Hematopoietic multipotent progenitor cell treated with erythropoietin and hydrocortisone succinate and interleukin-3 and kit ligand, for 15 days (in vitro differentiated cells): ENCODE results near the gene CRMP1.

Experiments
- DNase-seq: peaks from one replicate; pipeline ENCODE4 v3.0.0-alpha.2; 2015; ENCODE audit warnings: low spot score

The CRMP1 gene

DNA sequence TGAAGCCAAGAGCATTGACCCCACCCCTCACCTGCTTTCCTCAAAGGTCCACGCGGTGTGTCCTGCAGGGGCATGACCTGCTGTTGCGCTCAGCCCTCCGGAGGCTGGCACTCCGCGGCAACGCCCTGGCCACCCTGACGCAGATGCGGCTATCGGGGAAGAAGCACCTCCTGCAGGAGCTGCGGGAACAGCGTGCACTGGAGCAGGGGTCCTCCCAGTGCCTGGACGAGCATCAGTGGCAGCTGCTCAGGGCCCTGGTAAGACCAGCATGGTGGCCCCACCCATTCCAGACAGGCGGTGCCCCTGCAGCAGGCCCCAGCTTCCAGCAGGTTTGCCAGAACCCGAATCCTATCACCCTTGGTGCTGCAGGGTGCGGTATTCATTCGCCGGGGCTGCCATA is 95.9 kb downstream of the CRMP1 start:
- no peak for DNase-seq

DNA sequence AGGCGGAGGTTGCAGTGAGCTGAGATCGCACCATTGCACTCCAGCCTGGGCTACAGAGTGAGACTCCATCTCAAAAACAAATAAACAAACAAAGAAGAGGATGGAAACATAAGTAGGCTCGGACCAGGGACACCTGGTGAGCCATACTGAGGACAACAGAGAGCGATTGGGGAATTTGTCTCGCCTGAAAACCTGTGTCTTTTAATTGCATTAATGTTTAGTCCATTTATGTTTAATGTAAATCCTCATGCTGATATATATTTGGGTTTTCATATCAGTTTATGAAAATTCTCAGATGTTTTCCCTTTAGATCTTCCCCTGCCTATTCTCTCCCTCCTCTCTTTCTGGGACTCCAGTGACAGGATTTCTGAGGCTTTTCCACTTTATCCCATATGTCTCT is 97.3 kb downstream of the CRMP1 start:
- no peak for DNase-seq

DNA sequence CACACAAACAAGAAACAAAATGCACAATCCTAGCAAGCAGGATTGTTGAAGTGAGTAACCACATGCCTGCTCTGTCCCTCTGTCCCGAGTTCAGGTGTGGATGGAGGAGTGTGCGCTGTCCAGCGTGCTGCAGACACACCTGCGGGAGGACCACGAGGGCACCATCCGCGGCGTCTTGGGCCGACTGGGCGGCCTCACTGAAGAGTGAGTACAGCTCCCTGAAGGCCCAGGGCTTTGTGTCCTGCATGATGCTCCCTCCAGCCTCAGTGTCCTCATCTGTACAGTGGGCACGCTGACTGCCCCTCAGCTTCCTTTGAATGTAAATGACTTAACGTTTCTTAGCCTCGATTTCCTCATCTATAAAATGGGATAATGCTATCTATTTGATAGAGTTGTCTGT is 99.4 kb downstream of the CRMP1 start:
- DNase-seq: no peak

DNA sequence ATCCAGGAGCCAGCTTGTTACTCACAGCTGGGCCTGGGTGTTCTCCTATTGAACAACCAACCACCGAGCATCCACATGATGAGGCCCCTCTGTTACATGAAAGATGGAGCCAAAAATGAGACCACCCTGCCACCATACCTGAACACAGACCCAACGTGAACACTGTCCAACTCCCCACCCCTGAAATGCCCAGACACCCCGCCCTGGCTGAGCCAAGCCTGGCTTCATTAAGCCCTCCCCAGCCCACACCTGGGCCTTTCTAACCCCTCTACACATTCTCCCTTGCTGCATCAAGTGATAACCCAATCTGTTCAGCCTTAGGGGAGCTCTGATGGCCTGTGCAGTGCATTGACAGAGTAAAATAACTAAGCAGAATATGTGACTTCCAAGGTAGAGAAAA is 101.2 kb downstream of the CRMP1 start:
- DNase-seq: no peak

DNA sequence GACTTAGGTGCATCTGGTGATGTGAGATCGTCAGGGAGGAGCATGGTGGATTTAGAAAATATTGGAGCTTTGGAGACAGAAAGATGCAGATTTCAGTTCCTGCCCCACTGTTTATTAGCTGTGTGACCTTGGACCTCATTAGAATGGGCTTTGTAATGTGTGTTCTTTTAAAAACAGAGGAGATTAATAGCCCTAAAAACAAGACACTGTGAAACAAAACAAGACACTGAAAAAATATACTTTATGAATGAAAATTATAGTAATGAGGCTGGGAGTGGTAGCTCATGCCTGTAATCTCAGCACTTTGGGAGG is 102.4 kb downstream of the CRMP1 start:
- DNase-seq: no peak

DNA sequence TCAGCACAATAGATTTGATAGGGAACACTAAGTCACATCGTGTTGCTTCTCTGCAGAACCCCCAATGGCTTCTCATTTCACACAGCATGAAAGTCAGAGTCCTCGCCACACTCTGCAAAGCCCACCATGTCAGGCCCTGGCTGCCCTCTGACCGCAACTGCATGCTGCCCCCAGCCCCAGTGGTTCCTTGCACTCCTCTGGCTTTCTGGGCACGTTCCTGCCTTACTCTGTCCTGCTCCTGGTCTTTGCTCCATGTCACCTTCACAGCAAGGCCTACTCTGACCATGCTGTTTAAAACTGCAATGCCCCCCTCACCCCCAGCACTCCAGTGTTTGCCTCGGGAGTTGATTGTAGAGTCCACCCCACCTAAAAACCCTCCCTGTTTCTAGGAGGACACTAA is 103.7 kb downstream of the CRMP1 start:
- DNase-seq: no peak

DNA sequence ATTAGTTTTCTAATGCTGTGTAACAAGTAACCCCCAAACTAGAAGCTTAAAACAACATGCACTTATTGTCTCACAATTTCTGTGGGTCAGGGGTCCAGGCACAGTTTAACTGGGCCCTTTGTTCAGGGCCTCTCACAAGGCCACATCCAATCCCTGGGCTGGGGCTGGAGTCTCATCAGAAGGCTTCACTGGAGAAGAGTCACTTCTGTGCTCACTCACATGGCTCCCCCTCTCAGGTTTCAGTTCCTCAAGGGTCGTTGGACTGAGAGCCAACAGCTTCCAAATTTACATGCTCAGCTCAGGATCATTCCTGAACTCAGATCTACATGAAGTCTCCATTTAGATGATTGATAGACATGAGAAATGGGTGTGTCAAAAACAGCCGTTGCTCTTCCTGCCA is 104.7 kb downstream of the CRMP1 start:
- no peak for DNase-seq

DNA sequence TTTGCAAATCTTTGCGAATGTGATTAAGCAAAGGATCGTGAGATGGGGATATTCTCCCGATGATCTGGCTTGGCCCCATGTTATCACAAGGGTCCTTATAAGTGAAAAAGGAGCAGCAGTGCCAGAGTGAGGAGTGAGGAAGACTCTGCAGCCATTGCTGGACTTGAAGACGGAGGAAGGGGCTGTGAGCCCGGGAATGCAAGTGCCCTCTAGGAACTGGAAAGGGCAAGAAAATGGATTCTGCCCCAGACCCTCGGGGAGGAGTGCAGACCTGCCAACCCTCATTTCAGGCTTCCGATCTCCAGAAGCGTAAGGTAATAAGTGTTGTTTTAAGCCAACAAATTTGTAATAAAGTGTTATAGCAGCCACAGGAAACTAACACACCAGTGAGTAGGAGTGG is 105.6 kb downstream of the CRMP1 start:
- DNase-seq: no peak

DNA sequence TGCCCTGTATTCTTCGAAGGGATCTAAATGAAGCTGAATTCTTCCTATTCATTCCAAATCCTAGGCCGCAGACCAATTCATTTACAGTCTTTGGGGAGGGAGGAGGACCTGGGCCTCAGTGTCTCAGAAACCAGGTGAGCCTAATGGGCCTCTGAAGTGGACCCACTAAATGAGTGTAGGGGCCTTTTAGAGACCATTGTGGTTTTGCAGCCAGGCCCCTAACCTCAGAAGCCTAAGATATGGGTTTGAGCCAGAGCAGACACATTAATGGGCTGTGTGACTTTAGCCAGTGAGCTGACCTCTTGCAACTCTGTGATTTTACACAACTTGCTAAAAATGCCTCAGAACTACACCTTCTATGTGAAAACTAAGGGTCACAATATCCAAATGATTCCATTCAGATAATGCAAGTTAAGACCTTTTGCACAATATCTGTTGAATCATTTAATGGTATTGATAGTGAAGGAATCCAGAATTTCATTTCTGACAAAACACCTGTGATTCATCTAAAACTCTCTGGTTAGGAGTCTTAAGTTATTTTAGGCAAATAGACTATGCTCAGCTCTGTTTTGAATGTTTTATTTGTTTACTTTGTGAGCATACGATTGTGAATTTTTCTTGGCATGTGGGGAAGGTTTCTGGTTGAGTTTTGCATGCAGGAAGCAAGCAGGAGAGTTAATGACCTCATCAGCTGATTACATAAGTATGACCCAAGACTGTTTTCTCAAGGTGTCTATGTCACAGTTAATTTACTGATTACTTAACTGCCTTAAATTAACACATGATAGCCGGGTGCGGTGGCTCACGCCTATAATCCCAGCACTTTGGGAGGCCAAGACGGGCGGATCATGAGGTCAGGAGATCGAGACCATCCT is 106.8 kb downstream of the CRMP1 start:
- no peak for DNase-seq

DNA sequence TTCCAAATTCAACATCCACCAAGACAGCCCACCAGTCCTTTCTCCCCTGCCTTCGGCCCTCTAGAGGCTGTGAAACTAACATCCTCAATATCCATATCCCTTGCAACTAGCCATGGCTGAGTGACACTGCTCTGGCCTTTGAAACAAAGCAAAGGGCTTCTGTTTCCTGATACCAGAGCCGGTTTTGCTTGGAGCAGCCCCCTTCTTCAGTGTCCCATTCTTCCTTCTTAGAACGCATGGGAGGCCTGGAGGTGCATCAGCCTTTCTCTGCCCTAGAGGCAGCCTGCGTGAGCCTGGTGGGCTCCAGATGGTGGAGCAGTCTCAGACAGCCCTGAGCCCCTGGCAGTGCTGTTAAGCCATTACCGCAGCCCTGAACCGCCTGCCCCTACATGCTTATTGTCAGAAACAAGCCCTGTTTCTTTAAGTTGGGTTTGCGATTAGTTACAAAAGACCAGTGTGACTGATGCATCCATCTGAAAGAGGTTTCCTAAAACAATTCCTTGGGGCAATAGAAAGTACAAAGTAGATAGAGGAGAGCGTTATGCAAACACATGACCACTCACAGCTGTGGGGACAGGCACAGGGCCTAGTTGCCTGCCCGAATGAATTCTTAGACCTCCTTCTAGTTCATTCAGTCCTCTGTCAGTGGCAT is 107.8 kb downstream of the CRMP1 start:
- no peak for DNase-seq

DNA sequence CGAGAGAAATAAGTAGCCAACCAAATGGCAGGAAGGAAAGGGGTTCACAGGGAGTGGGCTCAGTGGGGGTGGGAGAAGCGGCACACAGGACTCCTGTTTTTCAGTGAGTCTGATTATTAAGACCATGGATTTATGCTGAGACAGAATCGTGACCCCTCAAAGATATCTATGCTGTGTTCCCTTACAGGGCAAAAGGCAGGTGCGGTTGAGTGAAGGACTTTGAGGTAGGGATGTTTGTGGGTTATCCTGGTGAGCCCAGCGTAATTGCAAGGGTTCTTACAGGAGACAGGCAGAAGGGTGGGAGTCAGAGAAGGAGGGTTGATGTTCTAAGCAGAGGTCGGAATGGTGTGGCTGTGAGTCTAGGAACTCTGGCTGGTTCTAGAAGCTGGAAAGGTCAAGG is 108.9 kb downstream of the CRMP1 start:
- DNase-seq: no peak

DNA sequence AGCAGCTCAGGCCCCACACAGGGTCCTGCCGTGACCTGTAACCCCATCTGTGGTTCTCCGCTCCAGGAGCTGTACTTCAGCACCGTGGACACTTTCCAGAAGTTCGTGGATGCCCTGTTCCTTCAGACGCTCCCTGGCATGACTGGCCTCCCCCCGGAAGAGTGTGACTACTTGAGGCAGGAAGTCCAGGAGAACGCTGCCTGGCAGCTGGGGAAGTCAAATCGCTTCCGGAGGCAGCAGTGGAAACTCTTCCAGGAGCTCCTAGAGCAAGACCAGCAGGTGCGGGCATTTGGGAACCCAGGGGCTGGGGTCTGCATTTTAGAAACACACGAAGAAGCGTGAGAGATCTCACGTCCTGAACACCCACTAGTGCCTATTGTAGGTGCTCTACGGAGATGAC is 109.4 kb downstream of the CRMP1 start:
- no peak for DNase-seq

DNA sequence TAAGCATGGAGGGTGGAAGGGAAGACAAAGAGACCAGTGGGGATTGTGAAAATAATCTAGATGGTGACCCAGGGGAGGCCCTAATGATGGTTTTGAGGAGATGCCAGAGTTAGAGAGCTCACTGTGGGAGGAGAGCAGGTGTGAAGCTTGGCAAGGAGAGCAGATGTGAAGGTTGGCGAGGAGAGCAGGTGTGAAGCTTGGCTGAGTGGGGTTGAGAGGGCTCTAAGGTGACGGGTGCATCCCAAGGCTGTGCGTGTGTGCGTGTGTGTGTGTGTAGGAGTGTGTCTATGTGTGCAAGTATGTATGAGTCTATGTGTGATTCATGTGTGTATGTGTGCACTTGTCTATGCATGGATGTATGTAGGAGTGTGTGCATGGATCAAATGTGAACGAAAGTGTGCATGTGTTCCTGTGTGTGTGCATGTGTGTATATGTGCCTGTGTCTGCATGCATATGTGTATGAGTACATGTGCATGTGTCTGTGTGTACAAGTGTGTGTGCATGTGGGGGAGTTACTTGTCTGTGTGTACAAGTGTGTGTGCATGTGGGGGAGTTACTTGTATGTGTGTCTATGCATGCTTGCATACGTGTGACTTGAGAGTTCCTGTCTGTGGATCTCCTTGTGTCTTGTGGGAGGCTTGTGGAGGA is 109.9 kb downstream of the CRMP1 start:
- DNase-seq: no peak

DNA sequence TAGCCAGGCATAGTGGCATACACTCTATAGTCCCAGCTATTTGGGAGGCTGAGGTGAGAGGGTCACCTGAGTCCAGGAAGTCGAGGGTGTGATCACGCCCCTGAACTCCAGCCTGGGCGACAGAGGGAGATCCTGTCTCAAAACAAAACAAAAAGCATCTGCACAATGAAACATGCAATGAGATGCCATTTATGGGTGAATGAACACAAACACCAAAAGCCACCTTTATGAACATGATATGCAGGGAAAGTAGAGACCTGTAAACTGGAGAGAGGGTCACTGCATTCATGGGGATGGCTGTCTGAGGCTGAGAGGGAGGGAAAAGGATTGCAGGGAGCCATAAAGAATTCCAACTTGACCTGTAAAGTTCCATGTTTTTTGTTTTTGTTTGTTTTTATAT is 111.2 kb downstream of the CRMP1 start:
- no peak for DNase-seq

DNA sequence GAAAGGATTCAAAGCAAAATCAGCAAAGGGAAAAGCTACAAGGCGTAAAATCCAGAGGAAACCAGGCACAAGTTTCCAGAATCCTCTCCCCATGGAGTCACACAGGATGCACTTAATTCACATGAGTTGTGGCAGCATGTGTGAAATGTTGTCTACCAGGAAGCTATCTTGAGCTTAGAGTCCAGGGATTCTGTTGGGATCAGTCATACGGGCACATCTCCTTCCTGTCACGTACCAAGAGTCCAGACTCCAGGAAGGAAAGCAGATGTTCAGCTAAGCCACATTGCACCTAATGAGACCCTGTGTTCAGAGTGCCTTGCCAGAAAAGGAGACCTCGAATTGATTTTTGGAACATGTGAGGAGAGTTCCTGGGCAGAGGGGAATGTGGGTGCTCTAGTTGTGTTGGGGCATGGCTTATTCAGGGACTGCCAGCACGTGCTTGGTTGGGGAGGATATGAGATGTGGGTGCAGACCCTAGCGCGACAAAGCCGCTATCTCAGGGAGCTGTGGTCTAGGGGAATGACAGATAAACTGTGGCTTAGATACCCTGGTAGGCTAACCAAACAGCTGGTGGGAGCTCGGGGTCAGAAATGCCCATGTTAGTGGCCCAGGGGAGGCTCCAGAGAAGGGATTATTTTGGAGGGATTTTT is 111.9 kb downstream of the CRMP1 start:
- no peak for DNase-seq

DNA sequence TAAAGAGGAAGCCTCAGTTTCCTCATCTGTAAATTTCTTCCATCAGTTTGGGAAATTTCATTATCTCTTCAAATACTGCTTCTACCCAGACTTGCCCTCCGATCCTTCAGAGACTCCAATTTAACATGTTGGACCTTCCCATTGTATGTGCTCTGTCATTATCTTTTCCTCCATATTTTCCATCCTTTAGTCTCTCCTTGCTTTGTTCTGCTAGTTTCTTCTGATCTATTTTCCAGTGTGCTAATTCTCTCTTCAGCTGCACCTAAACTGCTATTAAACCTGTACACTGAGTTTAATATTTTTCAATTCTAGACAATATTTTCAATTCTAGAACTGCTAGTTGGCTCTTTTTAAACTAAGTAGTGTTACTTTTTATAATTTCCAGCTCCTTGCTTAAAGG is 116.4 kb downstream of the CRMP1 start:
- DNase-seq: no peak

DNA sequence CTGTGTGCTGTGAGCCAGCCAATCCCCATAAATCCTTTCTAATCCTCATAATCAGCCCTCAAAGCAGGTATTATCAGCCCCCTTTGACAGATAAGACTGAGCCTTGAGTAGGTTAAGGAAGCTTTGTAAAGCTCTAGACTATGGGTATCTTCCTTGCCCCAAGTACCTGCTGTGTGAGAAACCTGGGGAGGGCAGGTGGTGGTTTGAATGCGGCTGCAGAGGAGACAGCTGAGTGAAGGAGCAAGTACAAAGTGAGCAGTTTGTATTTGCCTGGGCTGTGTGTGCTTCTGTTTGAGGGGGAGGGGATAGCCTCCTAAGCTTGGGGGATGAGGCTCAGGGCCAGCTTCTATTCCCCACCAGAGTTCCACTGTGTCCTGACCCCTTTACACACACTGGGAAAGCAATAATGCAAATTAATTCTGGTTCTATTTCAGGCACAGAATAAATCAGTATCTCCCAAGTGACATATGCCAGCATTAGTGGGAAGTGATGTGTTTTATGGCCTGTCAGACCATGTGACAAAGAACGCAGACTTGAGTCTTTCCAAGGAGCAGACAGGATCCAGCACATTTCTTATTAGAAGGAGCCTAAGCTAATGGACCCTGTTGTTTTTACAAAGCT is 118.4 kb downstream of the CRMP1 start:
- no peak for DNase-seq

DNA sequence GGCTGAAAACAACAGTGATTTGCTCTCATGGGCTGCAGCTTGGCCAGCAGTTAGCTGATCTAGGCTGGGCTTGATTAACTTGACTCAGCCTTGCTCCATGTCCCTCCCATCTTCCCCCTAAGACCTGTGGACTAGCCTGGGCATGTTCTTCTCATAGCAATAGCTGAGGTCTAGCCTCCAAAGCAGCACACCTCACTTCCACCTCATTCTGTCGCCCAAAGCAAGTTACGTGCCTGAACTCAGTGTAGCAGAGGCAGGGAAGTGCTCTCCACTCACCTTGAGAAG is 119.7 kb downstream of the CRMP1 start:
- no peak for DNase-seq

DNA sequence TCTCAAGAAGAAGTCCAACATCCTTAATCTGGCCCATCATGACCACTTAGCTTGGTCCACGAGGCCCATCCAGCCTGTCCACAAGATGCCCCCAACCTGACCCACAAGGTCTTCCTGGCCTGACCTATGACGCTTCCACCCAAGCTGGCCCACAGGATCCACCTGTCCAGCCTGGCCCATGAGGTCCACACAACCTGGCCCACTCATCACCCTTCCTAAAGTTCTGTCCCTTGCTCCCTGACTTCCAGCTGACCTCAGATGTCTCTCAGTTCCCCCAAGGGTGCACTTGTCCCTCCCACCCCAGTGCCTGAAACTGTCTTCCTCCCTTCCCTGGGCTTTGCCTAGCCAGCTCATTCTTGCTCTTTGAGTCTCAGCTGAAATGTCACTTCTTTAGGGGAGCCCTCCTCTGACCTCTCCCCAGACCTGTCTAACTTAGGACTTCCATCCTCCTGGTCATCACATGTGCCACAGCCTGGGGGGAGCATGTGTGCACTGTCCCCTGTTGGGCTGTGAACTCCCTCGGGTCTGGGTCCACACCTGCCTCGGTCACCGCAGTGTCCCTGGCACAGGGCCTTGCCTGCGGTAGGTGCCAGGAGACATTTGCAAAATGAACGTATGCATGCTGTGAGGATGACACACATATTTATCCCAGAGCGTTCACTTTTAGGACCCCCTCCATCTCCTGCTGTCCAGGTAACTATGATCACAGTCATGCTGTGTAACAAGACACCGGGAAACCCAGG is 120.2 kb downstream of the CRMP1 start:
- DNase-seq: no peak
